NCI-H69 (cell line): ENCODE results near the gene KRT79.
"Not testable (repeated sequence)": the region's sequence is repeated elsewhere in the genome, so short reads cannot be mapped to it uniquely, and the experiment has no call there.

Experiments used
- DNase-seq: peaks from one replicate; lab custom pipeline; 2025; lab: John Stamatoyannopoulos, UW

Gene KRT79

GRCh38 chr12:52805000-52805399 lies 29.1 kb downstream of the KRT79 start:
- peak; percentile 41 for DNase-seq

- DNase-seq: no peak
Observed at GRCh38 chr12:52802442-52802841, 31.7 kb downstream of the KRT79 start.

- DNase-seq: no peak
Observed at GRCh38 chr12:52801773-52802172, 32.3 kb downstream of the KRT79 start.

GRCh38 chr12:52800259-52800917 lies 33.7 kb downstream of the KRT79 start:
- no peak for DNase-seq

- DNase-seq: no peak
Observed at GRCh38 chr12:52799505-52800211, 34.5 kb downstream of the KRT79 start.

- DNase-seq: no peak
Observed at GRCh38 chr12:52798671-52799504, 35.2 kb downstream of the KRT79 start.

- DNase-seq: no peak
Observed at GRCh38 chr12:52798003-52798670, 36.0 kb downstream of the KRT79 start.

GRCh38 chr12:52797529-52797894 lies 36.6 kb downstream of the KRT79 start:
- DNase-seq: no peak

GRCh38 chr12:52796839-52797528 lies 37.1 kb downstream of the KRT79 start:
- no peak for DNase-seq

- no peak for DNase-seq
Observed at GRCh38 chr12:52796429-52796794, 37.7 kb downstream of the KRT79 start.

- no peak for DNase-seq
Observed at GRCh38 chr12:52795694-52796428, 38.2 kb downstream of the KRT79 start, which contains the start of gene KRT3. Gene KRT3, minus strand, starts transcription at chr12:52796117. Its CDS starts 75 bp downstream, at chr12:52796042.

GRCh38 chr12:52795332-52795674 lies 38.8 kb downstream of the KRT79 start:
- DNase-seq: not testable (repeated sequence)

- DNase-seq: no peak
Observed at GRCh38 chr12:52794479-52795331, 39.4 kb downstream of the KRT79 start.

GRCh38 chr12:52792185-52793029 lies 41.7 kb downstream of the KRT79 start:
- DNase-seq: no peak

GRCh38 chr12:52791271-52792184 lies 42.6 kb downstream of the KRT79 start:
- DNase-seq: no peak

GRCh38 chr12:52790427-52791270 lies 43.5 kb downstream of the KRT79 start:
- no peak for DNase-seq
